ENCODE results near the gene MRPL17.
"Not testable (repeated sequence)": the region's sequence is repeated elsewhere in the genome, so short reads cannot be mapped to it uniquely, and the experiment has no call there.

DNA sequence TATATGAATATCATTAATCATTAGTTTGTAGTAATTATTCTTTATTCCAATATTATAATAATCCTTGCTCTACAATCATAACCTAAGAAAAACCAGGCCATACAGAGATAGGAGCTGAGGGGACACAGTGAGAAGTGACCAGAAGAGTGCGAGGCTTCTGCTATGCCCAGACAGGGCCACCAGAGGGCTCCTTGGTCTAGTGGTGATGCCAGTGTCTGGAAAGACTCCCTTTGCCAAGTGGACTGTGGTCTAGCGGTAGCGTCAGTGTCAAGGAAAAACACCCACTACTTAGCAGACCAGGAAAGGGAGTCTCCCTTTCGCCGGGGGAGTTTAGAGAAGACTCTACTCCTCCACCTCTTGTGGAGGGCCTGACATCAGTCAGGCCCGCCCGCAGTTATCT, 28.4 kb upstream of the MRPL17 start:
- peak; percentile 51 for TF ChIP-seq CTCF (conservative IDR thresholded peaks at IDR 0.05; ENCODE audit: low read length)
- TF ChIP-seq EZH2phosphoT487 (IDR thresholded peaks at IDR 0.05; ENCODE audit: borderline replicate concordance) = not testable (repeated sequence)

Measured in Loucy (cell line).